ENCODE measurements around the gene FRAS1.

GRCh38 chr4:78423790-78424189 lies 366.7 kb downstream of the FRAS1 start:
- no peak for TF ChIP-seq POLR2AphosphoS5 (IDR thresholded peaks at IDR 0.05; ENCODE audit: insufficient read depth, low read depth, low read length)
- TF ChIP-seq, protein P1, sequence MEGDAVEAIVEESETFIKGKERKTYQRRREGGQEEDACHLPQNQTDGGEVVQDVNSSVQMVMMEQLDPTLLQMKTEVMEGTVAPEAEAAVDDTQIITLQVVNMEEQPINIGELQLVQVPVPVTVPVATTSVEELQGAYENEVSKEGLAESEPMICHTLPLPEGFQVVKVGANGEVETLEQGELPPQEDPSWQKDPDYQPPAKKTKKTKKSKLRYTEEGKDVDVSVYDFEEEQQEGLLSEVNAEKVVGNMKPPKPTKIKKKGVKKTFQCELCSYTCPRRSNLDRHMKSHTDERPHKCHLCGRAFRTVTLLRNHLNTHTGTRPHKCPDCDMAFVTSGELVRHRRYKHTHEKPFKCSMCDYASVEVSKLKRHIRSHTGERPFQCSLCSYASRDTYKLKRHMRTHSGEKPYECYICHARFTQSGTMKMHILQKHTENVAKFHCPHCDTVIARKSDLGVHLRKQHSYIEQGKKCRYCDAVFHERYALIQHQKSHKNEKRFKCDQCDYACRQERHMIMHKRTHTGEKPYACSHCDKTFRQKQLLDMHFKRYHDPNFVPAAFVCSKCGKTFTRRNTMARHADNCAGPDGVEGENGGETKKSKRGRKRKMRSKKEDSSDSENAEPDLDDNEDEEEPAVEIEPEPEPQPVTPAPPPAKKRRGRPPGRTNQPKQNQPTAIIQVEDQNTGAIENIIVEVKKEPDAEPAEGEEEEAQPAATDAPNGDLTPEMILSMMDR (IDR thresholded peaks at IDR 0.05; ENCODE audit: extremely low read depth in 1 of 2, insufficient read depth in 1 of 2, low read depth in 1 of 2, low read length in 2 of 2), result no peak
- no peak for TF ChIP-seq MYC (IDR thresholded peaks at IDR 0.05; ENCODE audit: low read depth, low read length)
- no peak for TF ChIP-seq POLR2A (IDR thresholded peaks at IDR 0.05; ENCODE audit: low read depth, low read length)
- TF ChIP-seq EZH2 (IDR thresholded peaks at IDR 0.05; ENCODE audit: borderline replicate concordance, low read depth, low read length, severe bottlenecking), result no peak
- no peak for TF ChIP-seq JUN (IDR thresholded peaks at IDR 0.05; ENCODE audit: borderline replicate concordance, insufficient read depth, insufficient read length, low read depth)
- no peak for TF ChIP-seq GATA2 (IDR thresholded peaks at IDR 0.05; ENCODE audit: insufficient read depth, insufficient read length, low read depth, low read length)
- TF ChIP-seq MAX (IDR thresholded peaks at IDR 0.05; ENCODE audit: insufficient read depth, insufficient read length), result no peak
- no peak for TF ChIP-seq FOS (IDR thresholded peaks at IDR 0.05; ENCODE audit: borderline replicate concordance, insufficient read depth, low read length)

Data from endothelial cell of umbilical vein (primary cell).